Liver (tissue), 9 donors: Measurements from ENCODE around the gene UGT1A4. TPM values are rescaled to one million over a fixed set of nuclear protein-coding genes. Genes with fewer than 3 reads are reported as not detected.

Experiments
- DNase-seq: peaks from one replicate; pipeline ENCODE4 v3.0.0-alpha.2; 2017; ENCODE audit warnings: low spot score
- H3K27ac ChIP-seq, 2 donors: one replicate each; pipeline ENCODE4 v1.7.0; 2013; ENCODE audit warnings: inconsistent platforms in 2 of 2, low read length in 2 of 2, control low read depth in 1 of 2, low read depth in 1 of 2, mild to moderate bottlenecking in 1 of 2
- H3K27me3 ChIP-seq, 4 donors: one replicate each; pipeline versions ENCODE4 v1.6.1 to v1.7.0; 2013; ENCODE audit warnings: low read length in 3 of 4, inconsistent platforms in 1 of 4, mild to moderate bottlenecking in 1 of 4, moderate library complexity in 1 of 4; ENCODE audit not compliant: control insufficient read depth in 4 of 4, insufficient read depth in 4 of 4
- H3K36me3 ChIP-seq, 4 donors: one replicate each; pipeline versions ENCODE4 v1.6.1 to v1.7.0; 2013; ENCODE audit warnings: low read length in 3 of 4, mild to moderate bottlenecking in 3 of 4, low read depth in 1 of 4, moderate library complexity in 1 of 4; ENCODE audit not compliant: control insufficient read depth in 4 of 4, insufficient read depth in 3 of 4
- H3K4me1 ChIP-seq, 4 donors: one replicate each; pipeline versions ENCODE4 v1.6.1 to v1.7.0; 2013; ENCODE audit warnings: low read length in 3 of 4, mild to moderate bottlenecking in 3 of 4, moderate library complexity in 1 of 4; ENCODE audit not compliant: control insufficient read depth in 4 of 4, insufficient read depth in 4 of 4
- H3K4me3 ChIP-seq, 3 donors: one replicate each; pipeline versions ENCODE4 v1.6.1 to v1.7.0; 2013; ENCODE audit warnings: low read length in 3 of 3, control low read depth in 1 of 3, low read depth in 1 of 3, mild to moderate bottlenecking in 1 of 3
- H3K9ac ChIP-seq, 2 donors: one replicate each; pipeline ENCODE4 v1.7.0; 2013; ENCODE audit warnings: low read length in 2 of 2, mild to moderate bottlenecking in 2 of 2, moderate library complexity in 2 of 2, control low read depth in 1 of 2, low read depth in 1 of 2
- H3K9me3 ChIP-seq, 4 donors: one replicate each; pipeline versions ENCODE4 v1.6.1 to v1.7.0; 2013; ENCODE audit warnings: low read length in 3 of 4; ENCODE audit not compliant: control insufficient read depth in 4 of 4
- ATF3 ChIP-seq: IDR thresholded peaks from 2 replicates; pipeline ENCODE4 v1.6.1; 2016; ENCODE audit warnings: antibody characterized with exemption
- CTCF ChIP-seq: fragments of 150-350 bp; IDR thresholded peaks from 2 replicates; pipeline ENCODE4 v1.5.1; 2017; ENCODE audit warnings: improper control_type of control experiment, low read depth, low read length; ENCODE audit not compliant: missing input control
- EGR1 ChIP-seq, 2 donors: IDR thresholded peaks; 2 replicates each; pipeline ENCODE4 v1.6.1; 2016 to 2018; ENCODE audit warnings: antibody characterized with exemption in 2 of 2, low read depth in 2 of 2
- FOXA1 ChIP-seq: IDR thresholded peaks from 2 replicates; pipeline ENCODE4 v1.6.1; 2016; ENCODE audit warnings: antibody characterized with exemption
- FOXA2 ChIP-seq: IDR thresholded peaks from 2 replicates; pipeline ENCODE4 v1.6.1; 2016; ENCODE audit warnings: antibody characterized with exemption
- GABPA ChIP-seq, 2 donors: IDR thresholded peaks in 1 of 2; conservative IDR thresholded peaks in 1 of 2; 2 replicates each; pipeline ENCODE4 v1.6.1; 2016; ENCODE audit warnings: antibody characterized with exemption in 2 of 2, mild to moderate bottlenecking in 1 of 2, moderate library complexity in 1 of 2
- HNF4A ChIP-seq, 2 donors: conservative IDR thresholded peaks; 2 replicates each; pipeline ENCODE4 v1.6.1; 2016; ENCODE audit warnings: antibody characterized with exemption in 2 of 2, mild to moderate bottlenecking in 2 of 2
- HNF4G ChIP-seq: IDR thresholded peaks from 2 replicates; pipeline ENCODE4 v1.6.1; 2016; ENCODE audit warnings: antibody characterized with exemption
- JUND ChIP-seq, 2 donors: IDR thresholded peaks; 2 replicates each; pipeline ENCODE4 v1.6.1; 2016; ENCODE audit warnings: antibody characterized with exemption in 2 of 2
- MAX ChIP-seq: IDR thresholded peaks from 2 replicates; pipeline ENCODE4 v1.6.1; 2016; ENCODE audit warnings: antibody characterized with exemption
- NR2F2 ChIP-seq: IDR thresholded peaks from 2 replicates; pipeline ENCODE4 v1.6.1; 2016; ENCODE audit warnings: antibody characterized with exemption
- RAD21 ChIP-seq, 2 donors: IDR thresholded peaks; 2 replicates each; pipeline ENCODE4 v1.6.1; 2016; ENCODE audit warnings: antibody characterized with exemption in 2 of 2, mild to moderate bottlenecking in 2 of 2
- REST ChIP-seq: IDR thresholded peaks from 2 replicates; pipeline ENCODE4 v1.6.1; 2016; ENCODE audit warnings: antibody characterized with exemption, mild to moderate bottlenecking
- RXRA ChIP-seq, 2 donors: IDR thresholded peaks; 2 replicates each; pipeline ENCODE4 v1.6.1; 2017 to 2018; ENCODE audit warnings: antibody characterized with exemption in 2 of 2, mild to moderate bottlenecking in 1 of 2
- SP1 ChIP-seq: IDR thresholded peaks from 2 replicates; pipeline ENCODE4 v1.6.1; 2018; ENCODE audit warnings: antibody characterized with exemption, mild to moderate bottlenecking
- TAF1 ChIP-seq: conservative IDR thresholded peaks from 2 replicates; pipeline ENCODE4 v1.6.1; 2016; ENCODE audit warnings: antibody characterized with exemption, mild to moderate bottlenecking
- YY1 ChIP-seq: IDR thresholded peaks from 2 replicates; pipeline ENCODE4 v1.6.1; 2016; ENCODE audit warnings: antibody characterized with exemption, mild to moderate bottlenecking
- ZBTB33 ChIP-seq: IDR thresholded peaks from 2 replicates; pipeline ENCODE4 v1.6.1; 2016; ENCODE audit warnings: antibody characterized with exemption
- WGBS: extraction: QIAGEN DNeasy Blood & Tissue Kit; methylation state at CpG from one replicate; pipeline ENCODE4 v1.1.7; 2013; 5-methylcytosine and 5-hydroxymethylcytosine counted together
- polyA plus RNA-seq, 2 donors: library from polyadenylated mRNA; stranded (reverse) in 1 of 2; unstranded in 1 of 2; fragments of 200-250 nt in 1 of 2; fragments of >200 nt in 1 of 2; fragmentation: Nextera tagmentation in 1 of 2; extraction: Ambion mirVana in 1 of 2; gene quantifications; one replicate each; pipeline versions ENCODE4 v1.2.1 to v1.2.3, GENCODE V29; 2013 to 2015
- total RNA-seq, 2 donors: library from RNA; depleted of rRNA; stranded (reverse); fragments of >200 nt; gene quantifications; one replicate each; pipeline ENCODE4 v1.2.3, GENCODE V29; 2014
- donor health status: healthy.
- donor health status: healthy.
- donor health status: healthy.
- donor health status: healthy.
- donor health status: healthy.

The UGT1A4 gene
- total and polyA plus RNA-seq, 4 donors: 103 to 446 (median 136) TPM; not detected in 1

GRCh38 chr2:233674995-233675394 lies 43.5 kb upstream of the UGT1A4 start:
- H3K36me3 ChIP-seq: no peaks in the 10 kb centered on the region
- no peak for DNase-seq
- WGBS: 64% methylated on average over 4 of the region's 4 CpGs
- H3K4me3 ChIP-seq: peak overlapping the region in 2 of 3 donors; percentile 5 to 50
- TF ChIP-seq HNF4G (no peak), JUND (IDR thresholded peaks at IDR 0.05) (no peak), REST (no peak), SP1 (no peak), HNF4A (conservative IDR thresholded peaks at IDR 0.05) (no peak), RXRA (IDR thresholded peaks at IDR 0.05) (no peak)
- H3K9ac ChIP-seq: peak overlapping the region in 1 of 2 donors; percentile 28
- H3K27me3 ChIP-seq: no peaks in the 10 kb centered on the region
- no peaks in the 10 kb centered on the region for H3K9me3 ChIP-seq
- H3K27ac ChIP-seq: no peak overlapping the region
- peaks cover 4 to 36% (median 22%) of the 10 kb centered on the region in 4 donors for H3K4me1 ChIP-seq

- Histone ChIP-seq H3K27ac (no peak overlapping the region), H3K9me3 (no peaks in the 10 kb centered on the region), H3K4me3 (no peak overlapping the region), H3K27me3 (no peaks in the 10 kb centered on the region), H3K36me3 (no peaks in the 10 kb centered on the region), H3K9ac (no peak overlapping the region), H3K4me1 (peaks cover 4 to 27% (median 20%) of the 10 kb centered on the region in 4 donors)
- no peak for DNase-seq
- 83% methylated on average over 2 of the region's 2 CpGs for WGBS
- no peak for TF ChIP-seq HNF4G
- TF ChIP-seq GABPA (IDR thresholded peaks at IDR 0.05 in 1 of 2, conservative IDR thresholded peaks at IDR 0.05 in 1 of 2): no peak
- TF ChIP-seq ZBTB33: no peak
- no peak for TF ChIP-seq ATF3
- TF ChIP-seq EGR1 (IDR thresholded peaks at IDR 0.05; ENCODE audit: low read depth in 2 of 2): no peak
- TF ChIP-seq MAX: no peak
- no peak for TF ChIP-seq TAF1
- TF ChIP-seq JUND (IDR thresholded peaks at IDR 0.05): no peak
- no peak for TF ChIP-seq HNF4A (conservative IDR thresholded peaks at IDR 0.05)
- no peak for TF ChIP-seq YY1
- TF ChIP-seq CTCF: no peak
- TF ChIP-seq NR2F2: no peak
- no peak for TF ChIP-seq FOXA1
- TF ChIP-seq REST: no peak
- TF ChIP-seq RXRA (IDR thresholded peaks at IDR 0.05): no peak
- no peak for TF ChIP-seq RAD21 (IDR thresholded peaks at IDR 0.05)
- no peak for TF ChIP-seq FOXA2
Measured at GRCh38 chr2:233676046-233676445, 42.5 kb upstream of the UGT1A4 start.
